IPS DF 4.7 (cell line): Measurements from ENCODE around the gene CACNA1C.

Source experiments
- DNase-seq: peaks from one replicate; pipeline ENCODE4 v3.0.0-alpha.2; 2013; ENCODE audit warnings: low spot score; ENCODE audit errors: extremely low read depth

CACNA1C gene

DNA sequence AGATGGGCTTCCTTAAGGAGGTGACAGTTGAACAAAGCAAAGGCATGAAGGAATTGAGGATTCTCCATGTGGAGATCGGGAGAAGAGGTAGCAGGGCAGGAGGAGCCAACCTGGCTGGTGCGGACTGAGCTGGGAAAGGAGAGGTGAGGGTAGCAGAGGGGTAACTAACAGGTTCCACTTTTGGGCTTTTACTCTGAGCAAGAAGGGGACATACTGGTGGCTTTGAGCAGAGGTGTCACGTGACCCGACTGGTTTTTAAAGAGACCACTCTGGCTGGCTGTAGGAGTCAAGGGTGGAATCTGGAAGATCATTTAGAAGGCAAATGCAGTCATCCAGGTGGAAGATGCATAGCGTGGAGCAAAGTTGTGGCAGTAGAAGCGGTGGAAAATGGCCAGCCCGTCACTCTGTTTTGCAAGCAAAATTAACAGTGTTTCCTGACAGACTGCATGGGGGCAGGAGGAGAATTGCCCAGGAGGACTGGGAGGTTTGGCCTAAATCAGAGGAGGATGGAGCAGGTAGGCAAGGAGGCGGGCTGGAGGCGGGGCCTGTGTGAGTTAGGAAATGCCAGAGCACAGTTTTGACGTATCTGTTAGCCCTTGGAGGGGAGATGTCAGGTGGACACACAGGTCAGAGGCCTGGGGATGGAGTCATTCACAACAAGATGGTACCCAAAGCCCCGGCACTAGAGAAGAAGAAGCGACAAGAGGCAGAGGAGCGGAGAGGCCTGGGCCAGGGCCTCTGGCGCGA, 585.7 kb downstream of the CACNA1C start:
- no peak for DNase-seq

DNA sequence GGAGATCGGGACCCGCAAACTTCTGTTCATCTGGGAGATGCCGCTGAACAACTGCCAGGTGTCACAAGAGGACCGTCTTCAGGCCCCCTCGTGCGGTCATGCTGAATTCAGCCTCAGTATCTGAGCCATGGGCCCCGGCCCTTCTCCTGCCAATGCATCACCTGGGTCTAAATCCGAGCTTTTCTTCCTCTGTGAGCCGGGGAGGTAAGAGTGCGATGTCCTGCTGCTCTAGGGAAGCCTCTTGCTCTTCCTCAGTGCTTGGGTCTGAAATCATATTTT, 586.2 kb downstream of the CACNA1C start:
- DNase-seq: no peak

DNA sequence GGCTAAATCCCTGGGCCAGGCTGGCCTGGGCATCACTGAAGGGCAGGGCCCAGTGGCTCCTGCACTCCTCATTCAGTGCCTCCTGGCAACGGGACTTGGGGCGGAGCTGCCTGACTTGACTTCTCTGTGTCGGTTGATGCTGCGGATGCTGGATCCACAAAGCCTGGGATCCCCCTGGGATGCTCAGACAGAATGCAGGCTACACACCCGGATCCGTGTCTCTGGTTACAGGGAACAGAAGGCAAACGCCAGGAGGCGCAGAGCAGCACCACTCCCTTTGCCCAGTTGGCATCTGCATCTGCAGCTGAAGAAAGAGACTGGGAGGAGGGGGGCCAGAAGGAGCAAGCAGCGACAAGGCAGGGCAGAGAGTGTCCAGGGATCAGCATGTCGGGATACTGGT, 587.5 kb downstream of the CACNA1C start:
- DNase-seq: no peak

DNA sequence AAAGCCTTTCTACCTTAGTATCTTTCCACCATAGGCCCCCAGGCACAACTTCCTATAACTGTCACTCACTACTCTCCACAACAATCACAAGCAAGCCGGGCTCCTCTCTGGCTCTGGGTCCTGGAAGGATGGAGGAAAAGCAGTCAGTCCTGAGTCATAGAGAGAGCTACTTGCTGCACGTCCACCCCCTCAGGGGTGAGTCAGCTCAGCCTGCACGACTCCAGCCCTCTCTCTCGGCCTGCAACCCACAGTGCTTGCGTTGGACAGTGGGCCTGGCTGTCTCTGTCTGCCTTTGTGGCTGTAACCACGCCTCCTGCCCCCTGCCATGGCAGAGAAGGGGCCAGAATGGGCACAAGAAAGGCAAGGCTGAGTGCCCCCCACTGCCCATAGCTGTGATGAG, 587.9 kb downstream of the CACNA1C start:
- no peak for DNase-seq

DNA sequence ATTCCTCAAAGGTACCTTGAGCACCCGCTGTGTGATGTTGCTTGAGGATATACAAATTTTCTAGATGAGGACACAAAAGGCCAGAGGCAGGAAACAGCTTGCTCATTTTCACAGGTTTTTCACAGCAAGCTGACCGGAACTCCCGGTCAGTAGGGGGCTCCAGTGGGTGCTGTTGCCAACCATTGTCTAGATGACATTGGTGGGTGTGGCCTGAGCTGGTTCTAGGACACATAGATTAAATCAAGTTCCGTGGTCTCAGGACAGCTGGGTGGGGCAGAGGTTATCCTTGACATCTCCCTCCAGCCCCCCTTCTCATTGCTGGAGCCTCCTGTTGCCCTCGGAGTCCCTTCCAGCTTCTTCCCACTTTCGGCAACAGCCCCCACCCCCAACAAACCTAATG, 588.4 kb downstream of the CACNA1C start:
- DNase-seq: no peak

DNA sequence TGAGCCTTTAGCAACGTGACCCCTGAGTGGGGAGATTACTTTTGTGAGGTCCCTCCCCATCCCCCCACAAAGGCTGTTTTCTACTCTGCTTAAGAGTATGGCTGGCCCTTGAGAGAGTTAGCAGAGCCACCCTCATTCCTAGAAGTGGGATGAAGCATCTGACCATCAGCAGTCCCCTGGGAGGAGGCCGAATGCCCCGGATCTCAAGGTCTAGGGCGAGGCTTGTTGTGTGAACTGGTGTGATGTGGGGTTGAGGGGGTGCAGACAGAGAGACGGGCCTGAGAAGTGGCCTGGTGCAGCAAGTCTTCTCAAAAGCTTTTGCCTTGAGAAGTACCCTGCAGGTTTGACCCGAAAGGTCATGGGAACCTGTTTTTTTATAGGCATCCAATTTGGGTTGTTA, 589.0 kb downstream of the CACNA1C start:
- DNase-seq: no peak

DNA sequence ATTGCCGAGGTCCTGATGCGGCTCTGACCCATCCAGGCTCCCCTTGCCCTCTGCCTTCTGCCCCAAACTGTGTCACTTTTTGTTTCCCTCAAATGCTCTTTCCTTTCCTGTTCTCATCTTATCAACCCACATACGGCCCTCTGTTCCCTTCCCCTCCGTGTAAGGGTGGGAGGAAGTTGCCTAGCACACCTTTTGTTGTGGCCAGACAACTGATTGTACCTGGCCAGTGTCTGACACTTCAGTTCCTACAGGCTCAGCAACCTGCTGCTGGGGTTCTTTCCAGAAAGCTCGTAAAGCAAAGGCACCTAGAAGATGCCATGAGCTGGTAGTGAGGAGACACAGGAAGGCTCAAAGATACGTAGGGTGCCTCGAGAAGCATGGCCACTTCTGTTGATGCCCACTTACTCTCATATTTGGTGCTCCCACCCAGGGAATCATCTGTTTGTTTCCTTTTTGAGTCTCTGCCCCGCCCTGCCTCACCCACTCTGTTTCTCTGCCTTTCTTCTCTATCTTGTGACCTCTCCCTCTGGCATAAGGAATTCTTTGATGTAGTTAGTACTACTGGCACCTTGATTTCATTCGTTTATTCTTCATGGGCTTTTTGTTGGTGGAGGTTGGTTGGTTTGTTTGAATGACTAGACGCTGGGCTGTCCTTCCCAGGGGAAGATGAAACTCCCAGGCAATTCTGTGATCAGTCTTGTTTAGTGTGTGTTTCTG, 589.5 kb downstream of the CACNA1C start:
- DNase-seq: no peak

DNA sequence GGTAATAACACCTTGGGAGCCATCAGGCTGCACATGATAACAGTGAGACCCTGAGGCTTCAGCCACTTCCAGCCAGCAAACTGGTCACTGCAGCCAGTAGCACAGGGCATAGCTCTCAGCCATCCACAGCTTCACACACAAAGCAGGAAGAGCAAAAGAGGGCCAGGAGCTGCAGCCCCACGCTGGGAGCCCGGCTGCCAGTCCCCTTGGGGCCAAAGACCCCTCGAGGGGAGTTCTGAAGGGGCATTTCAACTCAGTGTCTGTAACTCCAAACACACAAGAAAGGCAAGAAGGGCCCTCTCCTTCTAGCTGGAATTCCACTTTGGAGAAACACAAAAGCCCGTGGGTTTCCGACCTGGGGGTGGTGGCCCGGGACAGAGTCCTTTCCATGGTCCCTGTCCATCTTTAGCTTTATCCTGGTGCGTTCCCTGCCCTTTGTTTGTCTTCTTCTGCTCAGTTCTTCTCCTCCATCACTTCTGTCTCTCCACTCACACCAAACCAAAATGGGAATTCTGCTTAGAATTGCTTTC, 590.2 kb downstream of the CACNA1C start:
- DNase-seq: no peak

DNA sequence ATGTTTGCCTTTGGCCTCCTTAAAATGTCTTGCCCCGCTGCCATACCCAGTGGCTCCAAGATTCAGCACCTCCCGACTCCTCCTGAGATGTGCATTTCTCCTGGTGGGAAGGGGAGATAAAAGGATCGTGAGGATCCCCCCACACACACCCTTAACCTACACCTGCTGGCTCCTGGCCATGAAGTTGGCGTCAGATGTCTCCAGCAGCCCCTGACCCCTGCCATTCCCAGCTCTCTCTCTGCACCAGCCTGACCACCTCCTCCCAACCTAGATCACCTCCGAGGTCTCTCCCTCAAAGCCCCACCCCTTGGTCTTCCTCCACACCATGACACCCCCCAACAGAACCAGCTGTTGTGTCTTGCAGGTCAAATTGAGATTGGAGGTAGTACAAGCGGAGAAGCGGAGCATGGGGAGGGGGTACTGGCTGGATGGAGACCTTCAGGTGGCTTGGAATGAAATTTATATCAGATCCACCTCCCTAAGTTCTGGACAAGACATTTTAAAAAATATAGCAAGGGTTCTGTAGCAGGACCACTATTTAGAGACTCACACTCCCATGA, 590.9 kb downstream of the CACNA1C start:
- DNase-seq: no peak

DNA sequence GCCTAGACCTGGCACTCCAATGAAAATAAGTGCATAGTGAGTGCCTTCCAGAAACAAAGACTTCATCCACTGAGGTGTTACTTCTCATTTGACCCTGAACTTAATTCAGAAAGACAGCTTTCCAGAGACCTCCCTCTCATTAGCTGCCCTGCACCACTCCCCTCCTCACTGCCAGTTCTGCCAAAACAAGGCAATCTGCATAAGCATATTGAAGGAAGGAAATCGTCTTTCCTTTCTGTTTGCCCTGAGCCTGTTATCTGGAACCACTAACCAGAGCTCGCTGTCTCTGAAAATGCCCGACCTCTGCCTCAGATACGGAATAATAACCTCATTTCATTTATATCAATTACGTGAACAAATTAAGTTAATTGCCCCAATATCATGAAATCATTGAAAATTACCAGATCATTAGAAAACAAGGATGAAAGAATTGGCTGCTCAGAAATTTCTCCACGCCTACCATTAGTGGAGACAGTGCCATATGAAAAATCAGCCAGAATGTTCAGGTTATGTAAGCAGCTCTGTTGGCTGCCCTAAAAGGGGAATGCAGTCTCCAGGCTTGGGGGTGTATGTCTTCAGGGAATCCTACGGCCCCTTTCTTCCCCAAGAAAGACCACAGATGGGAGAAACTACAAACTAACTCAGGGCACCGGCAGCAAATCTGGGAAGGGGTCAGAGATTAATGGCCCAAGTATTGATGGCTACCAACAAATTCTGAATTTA, 592.1 kb downstream of the CACNA1C start:
- DNase-seq: no peak

DNA sequence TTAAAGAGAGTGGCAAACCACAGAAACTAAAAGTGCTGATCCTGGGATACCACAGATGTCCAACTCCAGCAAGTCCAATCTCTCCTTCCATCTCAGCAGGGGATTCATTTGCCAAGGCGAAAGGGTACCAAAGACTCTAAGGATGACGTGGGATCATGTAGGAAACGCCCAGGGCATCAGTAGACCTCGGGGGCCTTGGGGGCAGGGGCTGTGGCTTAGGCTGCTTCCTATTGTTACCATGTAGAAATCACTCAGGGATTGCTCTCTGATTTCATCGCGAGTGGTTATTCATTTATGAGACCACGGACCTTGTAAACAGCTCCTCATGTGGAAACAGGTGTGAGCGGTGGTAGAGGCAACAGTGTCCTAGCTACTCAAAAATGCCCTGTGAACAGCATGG, 592.7 kb downstream of the CACNA1C start:
- no peak for DNase-seq

DNA sequence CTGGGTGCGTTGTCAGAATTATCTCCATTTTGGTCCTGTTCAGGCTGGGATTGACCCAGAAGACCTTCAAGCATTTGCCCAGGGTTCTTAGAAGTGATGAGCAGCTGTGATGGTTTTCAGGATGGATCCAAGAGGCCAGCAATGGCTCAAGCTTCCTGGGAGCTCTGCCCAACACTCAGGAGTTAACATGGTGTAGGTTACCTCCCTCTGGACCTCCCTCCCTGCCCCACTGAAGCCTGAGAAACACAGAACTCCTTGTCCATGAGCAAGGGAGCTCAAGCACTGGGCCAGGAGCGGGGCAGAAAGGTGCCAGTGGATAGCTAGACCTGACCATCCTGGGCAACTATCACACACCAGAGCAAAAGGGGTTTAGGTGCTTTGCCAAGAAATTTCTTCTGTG, 593.6 kb downstream of the CACNA1C start:
- no peak for DNase-seq

DNA sequence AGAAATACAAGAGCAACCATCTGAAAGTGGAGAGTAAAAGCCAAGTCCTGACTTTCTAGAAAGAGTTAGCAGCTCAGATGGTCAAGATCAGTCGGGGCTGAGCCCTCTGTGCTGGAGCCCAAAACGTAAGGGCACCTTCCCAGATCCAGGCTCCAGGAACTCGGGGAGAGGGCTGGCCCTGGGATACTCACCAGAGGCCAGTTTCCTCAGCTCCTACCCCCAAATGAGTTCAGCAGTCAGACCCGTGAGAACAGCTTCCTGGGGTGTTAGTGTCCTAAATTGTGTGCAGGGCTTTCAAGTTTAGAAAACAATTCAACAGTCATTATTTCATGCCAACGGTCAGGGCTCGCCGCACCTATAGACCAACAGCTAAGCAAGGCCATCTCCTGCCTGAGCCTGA, 594.4 kb downstream of the CACNA1C start:
- DNase-seq: no peak

DNA sequence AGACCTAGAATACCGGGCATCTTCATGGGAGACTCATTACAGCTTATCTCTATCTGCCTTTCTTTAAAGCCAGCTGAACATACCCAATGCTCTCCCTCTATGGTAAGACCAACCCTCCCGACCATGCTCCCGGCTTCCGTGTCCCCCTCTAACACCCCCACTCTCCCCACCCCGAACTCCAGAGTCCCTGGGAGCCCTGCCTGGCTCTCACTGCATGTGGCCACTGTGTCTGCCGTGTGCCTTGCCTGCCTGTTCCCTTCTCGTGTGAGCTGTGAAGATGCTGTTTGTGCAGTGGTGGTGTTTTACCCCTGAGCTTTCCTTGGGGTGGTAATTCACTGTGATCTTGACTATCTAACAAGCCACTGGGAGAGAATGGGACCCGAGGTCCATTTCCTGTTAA, 595.6 kb downstream of the CACNA1C start:
- DNase-seq: no peak

DNA sequence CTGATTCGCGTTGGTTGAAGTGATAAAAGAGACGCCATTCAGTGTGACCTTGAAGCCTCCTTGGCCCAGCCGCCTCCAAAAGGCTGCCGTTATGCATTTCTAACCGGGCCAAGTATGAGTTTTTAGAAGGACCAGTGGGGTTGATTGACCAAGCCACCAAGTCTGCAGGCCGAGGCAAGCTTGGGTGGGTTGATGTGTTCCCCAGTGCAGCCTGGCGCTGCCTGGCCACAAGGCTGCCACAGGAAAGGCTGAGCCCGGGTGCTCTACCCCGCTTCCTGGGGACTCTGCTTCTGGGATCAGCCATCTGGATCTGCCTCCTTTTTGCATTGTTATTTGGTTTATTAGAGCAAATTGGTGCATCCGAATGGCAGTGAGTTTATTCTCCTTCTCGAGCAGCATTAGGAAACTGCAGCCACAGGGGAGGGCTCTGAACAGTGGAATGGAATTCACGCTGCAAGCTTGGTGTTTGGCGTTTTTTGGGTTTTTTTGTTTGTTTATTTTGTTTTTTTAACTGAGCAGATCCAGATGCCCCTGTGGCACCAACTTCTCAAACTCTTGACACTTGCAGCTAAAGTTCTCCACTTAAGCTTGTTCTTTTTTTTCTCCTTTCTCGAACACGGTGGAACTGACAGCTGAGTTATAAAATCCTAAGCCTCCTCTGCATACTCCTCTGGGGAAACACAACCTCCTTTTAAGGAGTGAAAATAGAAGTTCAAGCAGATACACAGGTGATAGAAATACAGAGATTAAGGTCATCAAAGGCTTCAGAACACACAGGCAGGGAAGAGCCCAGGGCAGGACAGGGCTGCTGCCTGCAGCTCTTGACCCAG, 596.6 kb downstream of the CACNA1C start:
- DNase-seq: no peak

DNA sequence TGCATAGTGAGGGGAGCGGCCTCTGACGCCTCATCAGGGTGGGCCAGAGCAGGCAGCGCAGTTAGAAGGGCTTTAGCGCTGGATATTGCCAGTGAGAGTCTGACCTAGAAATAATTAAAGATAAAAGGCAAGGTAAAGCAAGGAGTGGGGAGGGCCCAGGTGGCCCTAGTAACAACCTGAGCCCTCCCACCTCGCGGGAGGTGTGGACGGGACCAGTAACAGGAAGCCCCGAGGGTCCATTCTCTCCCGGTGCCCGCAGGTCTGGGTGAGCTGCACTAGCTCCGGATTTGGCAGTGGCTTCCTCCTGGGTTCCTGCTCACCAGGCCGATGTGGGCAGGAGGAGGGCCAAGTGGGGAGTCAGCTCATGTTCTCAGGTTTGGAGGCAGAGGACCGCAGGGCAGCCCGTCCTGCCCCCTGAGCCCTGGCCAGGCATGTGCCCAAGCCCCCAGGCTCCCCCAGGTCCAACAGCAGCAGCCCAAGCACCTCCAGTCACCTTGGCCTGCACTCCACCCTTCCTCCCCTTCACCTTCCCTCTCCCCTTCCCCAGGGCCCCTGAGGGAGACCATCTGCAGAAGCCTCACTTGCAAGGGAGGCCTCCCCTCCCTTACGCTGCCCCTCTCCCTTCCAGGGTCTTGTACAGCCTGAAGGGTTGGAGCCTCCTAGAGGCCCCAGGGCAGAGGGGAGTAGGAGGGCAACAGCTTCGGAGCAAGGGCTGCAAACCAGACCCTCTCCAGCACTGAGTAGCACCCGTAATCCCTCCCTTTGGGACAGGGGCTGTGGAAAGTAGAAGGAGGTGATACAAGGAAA, 597.7 kb downstream of the CACNA1C start:
- DNase-seq: no peak

DNA sequence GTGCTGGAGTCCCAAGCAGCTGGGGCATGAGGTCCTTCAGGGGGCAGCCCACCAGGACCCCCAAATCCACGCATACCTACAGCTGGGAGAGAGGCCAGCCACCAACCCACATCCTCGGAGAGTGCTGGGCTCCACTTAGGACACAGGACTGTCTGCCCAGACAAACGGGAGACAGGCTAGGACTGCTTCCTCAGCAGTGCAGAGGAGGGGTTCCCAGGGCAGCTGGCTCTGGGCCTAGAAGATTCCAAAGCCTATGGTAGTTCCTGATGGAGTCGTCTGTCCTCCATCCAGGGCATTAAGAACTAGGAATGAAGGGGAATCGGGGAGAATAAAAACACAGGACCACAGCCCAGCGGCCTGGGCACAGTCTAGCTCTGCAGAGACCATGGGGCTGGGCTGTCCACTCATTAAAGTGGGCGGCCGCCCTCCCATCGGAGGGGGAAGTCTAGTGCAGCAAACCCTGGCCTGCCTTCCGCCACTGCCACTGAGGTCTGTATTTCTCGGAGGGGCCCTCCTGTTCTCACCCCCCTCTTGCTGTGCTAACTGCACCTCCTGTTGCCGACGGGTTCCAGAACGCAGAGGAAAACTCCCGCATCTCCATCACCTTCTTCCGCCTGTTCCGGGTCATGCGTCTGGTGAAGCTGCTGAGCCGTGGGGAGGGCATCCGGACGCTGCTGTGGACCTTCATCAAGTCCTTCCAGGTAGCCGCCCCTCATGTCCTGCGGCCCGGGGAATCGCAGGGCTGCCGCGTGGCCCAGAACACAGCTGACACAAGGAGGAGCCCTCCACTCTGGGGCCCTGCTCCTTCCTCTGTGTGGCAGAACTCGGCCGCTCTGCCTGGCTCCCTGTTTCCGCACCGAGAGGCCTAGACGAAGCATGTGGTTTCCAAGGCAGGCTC, 598.5 kb downstream of the CACNA1C start:
- DNase-seq: no peak

DNA sequence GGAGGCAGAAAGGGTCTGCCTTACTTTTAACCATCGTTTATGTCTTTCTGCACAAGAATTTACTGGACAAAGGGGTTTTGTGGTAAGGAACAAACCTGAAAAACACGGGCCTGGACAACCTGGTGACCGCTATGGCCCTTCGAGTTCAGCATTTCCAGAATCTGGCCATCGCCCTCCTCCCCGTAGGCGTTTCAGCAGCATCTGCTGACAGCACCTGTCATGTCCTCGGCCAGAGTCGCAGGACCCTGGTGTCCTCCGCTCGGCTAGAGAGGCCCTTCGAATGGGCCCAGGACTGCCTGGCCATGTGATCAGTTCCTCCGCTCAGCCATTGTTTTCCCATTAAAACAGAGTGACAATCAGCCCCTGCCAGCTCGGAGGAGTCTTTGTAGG, 599.2 kb downstream of the CACNA1C start:
- no peak for DNase-seq

DNA sequence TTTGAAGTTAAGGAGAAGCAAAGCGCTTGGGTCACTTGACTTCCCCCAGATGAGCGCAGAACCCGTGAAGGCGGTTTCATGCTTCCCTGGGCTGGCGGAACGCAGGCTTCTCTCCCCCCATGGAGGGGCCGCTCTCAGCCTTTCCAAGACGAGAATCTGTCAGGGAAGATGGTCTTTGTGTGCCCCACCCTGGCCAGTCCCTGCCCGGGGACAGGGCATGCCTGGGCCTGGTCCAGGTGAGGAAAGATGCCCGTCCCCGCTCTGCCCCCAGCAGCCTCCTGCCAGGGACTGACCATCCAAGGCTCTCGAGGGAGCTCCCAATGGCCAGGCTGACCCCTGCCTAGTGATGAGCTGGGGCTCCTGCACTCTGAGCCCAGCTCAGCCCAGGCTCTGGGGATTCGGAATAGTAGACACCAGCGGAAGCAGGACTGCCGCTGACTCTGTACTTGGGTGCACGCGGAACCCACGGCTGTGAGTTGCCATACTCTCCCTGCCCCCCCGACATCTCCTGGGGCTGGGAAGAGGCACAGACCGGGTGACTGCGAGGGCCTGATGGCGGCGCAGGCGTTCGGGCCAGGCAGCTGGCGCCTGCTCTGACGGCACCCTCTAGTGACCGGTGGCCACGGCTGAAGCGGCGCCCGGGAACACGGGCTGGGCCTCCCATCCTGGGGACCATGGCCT, 599.8 kb downstream of the CACNA1C start:
- no peak for DNase-seq
